Activated CD4-positive, CD25-positive, alpha-beta regulatory T cell (primary cell): ENCODE results near the gene PLEKHG1.

Experiments used
- DNase-seq, 4 experiments: peaks; one replicate each; lab custom pipeline; 2025; lab: John Stamatoyannopoulos, UW

Gene PLEKHG1

DNA sequence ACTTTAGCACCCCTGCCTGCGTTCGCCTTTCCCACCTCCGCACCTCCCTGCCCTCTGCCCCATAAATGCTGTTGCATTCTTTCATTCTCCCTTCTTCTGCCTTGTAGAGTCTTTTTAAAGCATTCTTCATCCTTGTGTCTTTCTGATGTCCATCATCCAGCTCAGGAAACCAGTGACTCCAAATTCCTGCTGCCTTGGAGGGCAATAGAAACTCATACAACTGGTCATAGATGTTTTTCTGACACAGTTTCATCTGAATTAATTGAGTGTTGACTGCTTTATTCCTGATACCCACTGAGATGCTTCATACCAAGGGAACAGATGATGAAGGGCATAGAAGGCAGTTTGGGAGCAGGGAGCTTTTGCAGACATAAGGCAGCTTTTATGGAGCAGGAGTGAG is 19.6 kb downstream of the PLEKHG1 start:
- DNase-seq, result no peak

GRCh38 chr6:150620244-150620643 is 20.6 kb downstream of the PLEKHG1 start:
- DNase-seq, result no peak

DNA sequence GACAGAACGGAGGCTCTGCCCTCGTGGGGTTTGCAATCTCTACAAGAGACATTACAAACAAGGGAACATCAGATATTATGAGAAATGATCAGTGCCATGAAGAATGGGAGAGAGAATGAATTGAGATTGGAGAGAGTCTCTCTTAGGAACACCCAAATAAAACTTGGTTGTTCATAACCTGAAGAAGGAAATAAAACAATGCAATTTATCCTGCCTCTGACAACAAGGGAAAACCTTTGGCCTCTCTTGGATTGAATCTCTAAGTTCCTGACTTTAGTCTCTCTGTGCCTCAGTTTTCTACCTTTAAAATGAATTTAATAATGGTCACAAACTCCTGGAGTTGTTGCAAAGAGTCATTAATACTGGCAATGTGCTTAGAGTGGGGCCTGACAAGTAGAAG is 21.1 kb downstream of the PLEKHG1 start:
- no peak for DNase-seq

DNA sequence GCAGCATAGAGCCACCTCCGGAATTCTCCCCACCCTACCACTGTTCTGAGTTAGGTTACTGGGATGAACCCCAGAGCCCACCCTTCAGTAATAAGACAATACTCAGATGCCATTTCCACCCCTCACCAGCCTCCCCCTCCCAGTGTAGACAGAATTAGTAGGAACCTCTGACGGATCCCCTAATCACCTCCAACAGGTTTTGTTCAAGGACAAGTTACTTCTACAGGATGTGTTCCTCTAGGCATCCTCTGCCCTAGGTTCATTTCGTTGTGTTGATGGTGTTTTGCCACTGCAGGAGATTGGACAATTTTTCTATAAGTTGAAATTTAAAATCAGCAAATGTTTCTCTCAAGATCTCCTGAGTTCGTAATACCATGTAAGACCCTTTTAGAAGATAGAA is 22.8 kb downstream of the PLEKHG1 start:
- DNase-seq, result no peak

- no peak for DNase-seq
These were observed 23.5 kb downstream of the PLEKHG1 start for GRCh38 chr6:150622941-150623874.

DNA sequence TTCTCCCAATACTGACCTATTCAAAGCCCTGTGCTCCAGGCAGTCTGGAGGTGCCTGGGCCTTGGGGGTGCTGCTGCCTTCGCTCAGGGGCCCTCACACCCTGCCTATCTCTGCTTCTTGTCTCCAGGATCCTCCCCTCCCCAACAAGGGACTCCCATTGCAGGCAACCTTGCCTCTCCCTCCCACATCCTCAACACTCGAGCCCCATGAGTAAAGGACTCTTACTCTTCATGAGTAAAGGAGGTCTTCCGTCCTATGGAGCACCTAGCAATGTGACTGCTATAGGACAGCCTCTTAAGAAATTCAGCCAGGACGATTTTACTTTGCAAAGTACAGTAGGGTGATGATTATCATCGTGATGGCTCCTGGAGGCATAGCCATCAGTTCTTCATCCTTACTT is 24.5 kb downstream of the PLEKHG1 start:
- no peak for DNase-seq

DNA sequence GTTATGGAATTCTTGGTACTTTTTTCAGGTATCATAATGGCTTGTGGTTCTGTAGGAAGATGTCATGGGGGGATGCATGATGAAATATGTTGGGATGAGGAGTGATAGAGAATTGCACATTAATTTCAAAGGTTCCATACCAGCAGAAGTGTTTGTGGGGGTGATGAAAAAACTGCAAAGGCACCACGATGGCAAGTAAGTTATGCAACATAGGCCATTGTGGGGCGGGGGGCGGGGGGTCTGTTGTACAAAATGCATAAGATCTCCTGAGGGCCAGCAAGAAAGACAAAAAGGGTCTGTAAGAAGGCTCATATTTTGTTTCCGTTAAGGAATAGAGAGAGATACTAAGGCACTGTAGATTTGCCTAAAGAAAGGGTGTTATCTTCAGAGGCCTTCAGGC is 26.2 kb downstream of the PLEKHG1 start:
- DNase-seq, result no peak

DNA sequence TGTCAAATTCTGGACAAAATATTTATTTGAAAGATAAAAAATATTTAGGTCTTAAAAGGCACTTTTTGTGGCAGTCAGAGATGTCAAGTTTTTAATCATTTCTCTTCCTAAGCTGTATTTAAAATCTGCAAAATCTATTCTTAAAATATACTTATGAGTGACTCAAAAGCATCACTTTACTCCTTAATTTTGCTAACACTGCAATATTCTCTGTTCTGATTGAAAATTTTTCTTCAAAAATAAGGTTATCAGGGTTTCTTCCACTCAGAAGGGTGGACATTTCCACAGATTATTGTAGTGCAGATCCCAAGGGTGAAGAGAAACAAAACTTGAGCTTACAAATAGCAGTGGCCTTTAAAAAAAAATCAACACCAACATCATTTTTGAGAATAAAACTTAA is 27.5 kb downstream of the PLEKHG1 start:
- no peak for DNase-seq

GRCh38 chr6:150627585-150628025 is 27.9 kb downstream of the PLEKHG1 start:
- no peak for DNase-seq

DNA sequence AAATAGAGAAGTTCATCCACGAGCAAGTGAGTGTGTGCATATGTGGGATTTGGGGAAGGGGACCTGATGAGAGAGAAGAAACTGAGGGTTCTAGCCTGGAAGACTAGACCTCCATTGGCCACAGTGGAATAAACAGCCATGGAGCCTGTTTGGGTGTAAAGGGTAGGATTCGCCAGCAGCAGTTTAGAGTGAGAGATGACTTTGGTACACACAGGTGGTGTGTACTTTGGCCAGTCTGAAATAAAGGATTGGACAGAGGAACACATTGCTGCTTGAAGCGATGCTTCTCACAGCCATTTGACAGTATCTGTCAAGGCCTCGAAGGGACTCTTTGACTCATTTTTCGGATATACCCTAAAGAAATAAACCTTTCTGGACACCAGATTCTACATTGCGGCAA is 29.2 kb downstream of the PLEKHG1 start:
- DNase-seq, result no peak

GRCh38 chr6:150631283-150631983 is 31.7 kb downstream of the PLEKHG1 start:
- DNase-seq, result no peak

DNA sequence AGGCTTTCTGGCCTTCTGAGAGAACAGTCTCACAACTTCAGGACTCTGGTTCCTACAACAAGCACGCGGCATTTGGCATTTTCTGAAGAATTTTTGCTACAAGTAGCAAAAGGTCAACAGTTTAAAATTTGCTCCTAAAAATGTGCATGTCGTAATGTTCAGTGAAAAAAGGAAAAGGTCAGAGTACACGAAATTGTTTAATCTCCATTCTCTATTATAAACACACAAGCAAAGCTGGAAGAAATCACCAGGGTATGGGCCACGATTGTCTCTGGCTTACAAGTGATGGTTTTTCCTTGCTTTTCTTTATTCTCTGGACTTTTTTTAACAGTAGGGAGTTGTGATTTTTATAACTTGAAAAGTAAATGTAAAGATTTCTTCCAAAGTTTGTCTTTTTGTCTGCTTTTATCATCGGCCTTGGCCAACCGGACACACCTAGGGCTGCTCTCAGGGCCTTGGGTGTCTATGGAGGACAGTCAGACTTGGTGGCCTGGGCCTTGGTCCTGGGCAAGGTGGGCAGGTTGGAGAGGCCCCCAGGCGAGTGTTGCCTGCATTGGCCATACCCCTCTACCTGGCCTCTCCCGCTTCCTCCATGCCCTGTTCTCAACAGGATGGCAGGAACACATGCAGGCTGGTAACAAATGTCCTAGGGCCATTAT is 32.4 kb downstream of the PLEKHG1 start:
- no peak for DNase-seq

DNA sequence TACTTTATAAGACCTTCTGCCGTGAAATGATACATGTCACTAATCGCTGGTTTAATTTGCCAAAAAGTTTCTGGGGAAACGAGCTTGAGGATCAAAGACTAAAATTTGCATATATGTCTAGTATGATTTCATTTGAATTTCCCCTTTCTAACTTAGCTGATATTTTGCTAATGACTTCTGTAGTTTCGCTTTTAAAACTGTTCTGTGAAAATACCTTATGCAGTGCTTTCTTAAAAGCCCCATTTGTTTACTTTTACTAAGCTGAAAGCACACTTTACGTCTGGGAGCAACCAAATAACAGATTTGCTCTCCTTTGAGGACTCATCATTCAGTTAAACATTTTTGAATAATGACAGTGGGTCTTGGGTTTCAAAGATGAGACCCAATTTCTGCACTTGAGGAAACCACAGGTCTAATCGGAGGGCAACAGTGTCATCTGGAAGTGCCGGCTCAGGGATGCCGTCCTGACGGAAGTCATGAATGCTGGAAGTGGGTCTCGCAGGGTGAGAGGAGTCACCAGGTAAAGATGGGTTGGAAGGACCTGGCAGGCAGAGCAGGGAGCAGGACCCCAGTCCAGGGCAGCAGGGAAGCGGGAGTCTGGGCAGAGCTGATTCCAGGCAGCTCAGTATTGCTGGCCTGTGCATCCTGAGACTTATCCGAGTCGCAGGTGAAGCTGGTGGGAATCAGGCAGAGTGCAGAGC is 33.2 kb downstream of the PLEKHG1 start:
- no peak for DNase-seq

DNA sequence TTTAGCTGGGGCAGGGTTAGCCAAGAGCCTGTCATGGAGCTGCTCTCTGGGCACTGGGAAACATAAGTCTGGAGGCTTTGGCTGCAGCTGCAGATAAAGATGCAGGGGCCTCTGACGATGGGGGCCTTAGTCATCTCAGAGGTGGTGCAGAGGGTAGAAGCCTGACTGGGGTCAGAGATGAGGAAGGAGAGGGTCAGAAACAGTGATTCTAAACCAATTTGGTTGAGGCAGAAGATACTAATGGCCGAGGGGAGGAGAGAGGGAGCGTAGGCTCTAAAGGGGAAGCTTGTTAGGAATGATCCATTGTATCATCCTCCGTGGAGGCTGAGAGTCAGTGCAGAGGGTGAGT is 33.8 kb downstream of the PLEKHG1 start:
- DNase-seq, result no peak

DNA sequence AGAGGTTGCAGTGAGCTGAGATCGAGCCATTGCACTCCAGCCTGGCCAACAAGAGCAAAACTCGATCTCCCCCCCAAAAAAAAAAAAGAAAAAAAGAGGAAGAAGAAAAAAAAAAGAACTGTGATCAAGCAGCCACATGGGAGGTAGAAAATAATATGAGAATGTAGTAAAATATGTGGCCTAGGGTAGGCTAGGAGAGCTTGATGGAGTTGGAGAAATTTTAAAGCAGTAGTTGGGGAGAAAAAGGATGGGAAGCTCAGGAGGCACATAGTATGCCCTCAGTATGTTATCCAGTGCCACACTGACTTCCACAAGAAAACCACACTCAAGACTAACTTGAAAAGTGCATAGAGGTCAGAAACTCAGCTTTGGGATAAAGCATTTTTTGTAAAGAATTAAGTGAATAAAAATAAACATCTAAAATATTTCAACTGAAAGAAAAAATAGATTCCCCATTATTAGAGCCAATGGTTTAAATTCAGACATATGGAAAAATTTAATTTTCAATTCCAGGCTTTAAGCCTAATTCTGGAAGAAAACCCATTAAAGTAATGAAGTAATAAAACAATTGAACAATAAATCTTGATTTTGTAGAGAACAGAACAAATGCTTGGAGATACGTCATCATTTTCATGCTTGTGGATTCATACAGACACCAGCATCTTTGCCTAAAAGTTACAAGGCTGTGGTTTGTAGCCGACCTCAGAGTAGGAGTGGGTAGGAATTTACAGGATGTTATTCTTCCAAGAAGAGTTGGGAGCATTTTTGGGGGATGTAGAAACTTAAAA is 34.7 kb downstream of the PLEKHG1 start:
- no peak for DNase-seq

- DNase-seq, result no peak
These were observed 35.2 kb downstream of the PLEKHG1 start for GRCh38 chr6:150634964-150635292.

DNA sequence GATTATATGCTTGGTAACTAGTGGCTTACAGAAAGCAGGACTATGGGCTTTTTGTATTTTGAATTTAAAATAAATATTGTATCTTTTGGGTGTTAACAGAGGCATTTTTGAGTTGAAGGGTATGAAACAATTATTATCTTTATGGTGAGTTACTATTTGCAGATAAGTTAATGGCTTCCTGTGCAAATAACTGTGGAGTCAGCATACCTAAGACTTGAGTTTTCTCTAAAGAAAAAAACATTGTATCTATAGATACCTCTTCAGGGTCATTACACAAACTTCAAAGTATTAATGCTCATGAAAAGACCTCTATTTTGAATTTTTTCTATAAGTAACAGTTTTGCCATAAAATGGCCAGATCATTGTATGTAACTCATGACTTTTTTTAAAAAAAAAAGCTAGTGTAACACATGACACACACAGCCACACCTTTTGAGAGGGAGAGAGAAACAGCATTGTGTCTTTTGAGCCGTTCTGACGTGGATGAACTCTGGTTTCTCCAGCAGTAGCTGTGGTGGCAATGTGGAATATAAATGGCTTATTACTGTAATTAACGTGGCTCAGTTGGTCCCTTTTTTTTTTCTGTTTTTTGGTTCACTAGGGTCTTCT is 36.3 kb downstream of the PLEKHG1 start:
- DNase-seq, result no peak

GRCh38 chr6:150636808-150637207 is 37.1 kb downstream of the PLEKHG1 start:
- DNase-seq, result no peak

GRCh38 chr6:150637266-150637665 is 37.6 kb downstream of the PLEKHG1 start:
- DNase-seq, result no peak

DNA sequence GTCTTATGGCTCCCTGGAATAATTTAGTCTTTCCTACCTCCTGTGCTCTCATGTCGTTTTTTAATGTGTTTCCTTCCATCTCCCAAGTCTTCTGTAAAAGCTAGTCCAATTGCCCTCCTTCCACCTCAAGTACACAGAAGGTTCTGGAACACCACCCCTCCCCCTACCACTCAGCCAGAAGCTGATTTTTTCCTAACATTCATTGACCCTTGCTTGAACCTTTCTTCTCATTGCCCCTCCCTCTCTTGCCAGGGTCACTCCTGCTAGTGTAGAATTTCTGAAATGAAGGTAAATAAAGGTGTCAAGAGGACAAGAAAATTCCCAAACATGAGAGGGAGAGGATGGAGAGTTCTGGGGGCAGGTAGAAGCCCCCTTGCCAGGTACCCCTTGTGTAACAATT is 38.6 kb downstream of the PLEKHG1 start:
- DNase-seq, result no peak

DNA sequence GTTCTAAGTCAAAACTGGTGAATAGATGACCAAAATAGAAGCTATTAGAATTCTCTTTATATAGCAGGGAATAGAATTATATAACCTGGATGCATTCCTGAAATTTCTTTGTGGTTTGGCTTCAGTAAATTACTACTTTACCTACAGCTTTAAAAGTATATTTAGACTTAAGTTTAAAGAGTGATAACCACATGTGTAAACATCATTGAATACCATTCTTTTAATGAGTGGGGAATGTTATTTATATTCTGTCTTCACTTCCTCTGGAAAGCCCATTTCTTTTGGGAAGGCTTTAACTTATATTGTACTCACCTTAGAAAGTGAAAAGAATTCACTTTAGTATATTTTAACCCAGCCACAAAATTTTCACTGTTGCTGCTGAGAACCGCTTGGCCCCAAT is 39.1 kb downstream of the PLEKHG1 start:
- no peak for DNase-seq
